Measurements from ENCODE around the gene C1orf74.

C1orf74 gene

GRCh38 chr1:209749670-209750323 is 34.6 kb downstream of the C1orf74 start (continued):
- no peak for TF ChIP-seq TSHZ2 (CRISPR knock-in tag; IDR thresholded peaks at IDR 0.05)

GRCh38 chr1:209749205-209749604 is 35.2 kb downstream of the C1orf74 start:
- no peak for TF ChIP-seq ESRRG (CRISPR knock-in tag; IDR thresholded peaks at IDR 0.05)
- TF ChIP-seq CSRNP3 (CRISPR knock-in tag; IDR thresholded peaks at IDR 0.05), result no peak
- TF ChIP-seq GLIS3 (CRISPR knock-in tag; IDR thresholded peaks at IDR 0.05), result no peak
- ATAC-seq, result no peak

GRCh38 chr1:209748620-209749019 is 35.7 kb downstream of the C1orf74 start:
- TF ChIP-seq ZNF70 (CRISPR knock-in tag; IDR thresholded peaks at IDR 0.05), result no peak
- no peak for ATAC-seq

- ATAC-seq, result no peak
- TF ChIP-seq ZFP3 (CRISPR knock-in tag; IDR thresholded peaks at IDR 0.05) (no peak), TCF4 (CRISPR knock-in tag; IDR thresholded peaks at IDR 0.05; ENCODE audit: borderline replicate concordance) (no peak), CSDC2 (CRISPR knock-in tag; IDR thresholded peaks at IDR 0.05) (no peak), OSR1 (CRISPR knock-in tag; IDR thresholded peaks at IDR 0.05) (no peak), ARNTL (CRISPR knock-in tag; IDR thresholded peaks at IDR 0.05; ENCODE audit: borderline replicate concordance, low read depth) (no peak), ZFP30 (CRISPR knock-in tag; IDR thresholded peaks at IDR 0.05) (no peak), BACH2 (CRISPR knock-in tag; IDR thresholded peaks at IDR 0.05; ENCODE audit: borderline replicate concordance) (no peak), CSRNP3 (CRISPR knock-in tag; IDR thresholded peaks at IDR 0.05) (no peak), TOX (CRISPR knock-in tag; IDR thresholded peaks at IDR 0.05; ENCODE audit: borderline replicate concordance) (no peak), ZNF565 (CRISPR knock-in tag; conservative IDR thresholded peaks at IDR 0.05; ENCODE audit: low read depth) (no peak), ZNF8 (CRISPR knock-in tag; IDR thresholded peaks at IDR 0.05) (no peak), ESRRG (CRISPR knock-in tag; IDR thresholded peaks at IDR 0.05) (no peak)
- TF ChIP-seq, protein P1, sequence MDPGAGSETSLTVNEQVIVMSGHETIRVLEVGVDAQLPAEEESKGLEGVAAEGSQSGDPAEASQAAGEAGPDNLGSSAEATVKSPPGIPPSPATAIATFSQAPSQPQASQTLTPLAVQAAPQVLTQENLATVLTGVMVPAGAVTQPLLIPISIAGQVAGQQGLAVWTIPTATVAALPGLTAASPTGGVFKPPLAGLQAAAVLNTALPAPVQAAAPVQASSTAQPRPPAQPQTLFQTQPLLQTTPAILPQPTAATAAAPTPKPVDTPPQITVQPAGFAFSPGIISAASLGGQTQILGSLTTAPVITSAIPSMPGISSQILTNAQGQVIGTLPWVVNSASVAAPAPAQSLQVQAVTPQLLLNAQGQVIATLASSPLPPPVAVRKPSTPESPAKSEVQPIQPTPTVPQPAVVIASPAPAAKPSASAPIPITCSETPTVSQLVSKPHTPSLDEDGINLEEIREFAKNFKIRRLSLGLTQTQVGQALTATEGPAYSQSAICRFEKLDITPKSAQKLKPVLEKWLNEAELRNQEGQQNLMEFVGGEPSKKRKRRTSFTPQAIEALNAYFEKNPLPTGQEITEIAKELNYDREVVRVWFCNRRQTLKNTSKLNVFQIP (CRISPR knock-in tag; IDR thresholded peaks at IDR 0.05; ENCODE audit: borderline replicate concordance, low read depth), result no peak
These were observed 36.6 kb downstream of the C1orf74 start for GRCh38 chr1:209747580-209748262.

DNA sequence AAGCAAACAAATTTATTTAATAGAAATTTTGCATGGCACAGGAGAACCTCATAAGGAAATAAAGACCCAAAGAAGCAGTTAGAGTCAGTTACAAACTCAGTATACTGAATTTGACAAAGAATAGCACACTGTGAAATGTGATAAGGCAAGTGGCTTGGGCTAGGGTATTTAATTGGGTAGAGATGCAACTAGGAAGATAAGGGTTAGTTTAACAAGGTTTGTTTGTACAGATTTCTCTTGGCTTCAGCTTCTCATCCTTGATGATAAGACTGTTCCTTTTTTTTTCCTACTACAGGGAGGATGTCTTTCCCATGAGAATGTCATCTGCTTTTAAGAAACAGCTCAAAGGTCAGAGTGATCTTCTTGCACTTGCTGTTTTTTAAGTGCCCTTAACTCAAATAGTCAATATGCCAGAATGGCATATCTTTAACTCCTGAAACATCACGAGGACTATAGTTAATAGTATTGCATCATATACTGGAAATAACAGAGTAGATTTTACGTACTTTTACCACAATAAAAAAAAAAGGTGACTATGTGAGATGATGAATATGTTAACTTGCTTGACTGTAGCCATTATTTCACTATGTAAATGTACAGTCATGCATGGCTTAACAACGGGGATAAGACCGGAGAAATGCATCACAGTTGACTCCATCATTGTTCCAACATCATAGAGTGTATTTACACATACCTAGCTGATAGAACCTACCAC is 37.8 kb downstream of the C1orf74 start:
- ATAC-seq, result no peak
- TF ChIP-seq ZFP30 (CRISPR knock-in tag; IDR thresholded peaks at IDR 0.05) (no peak), ISL1 (CRISPR knock-in tag; IDR thresholded peaks at IDR 0.05) (no peak), ESRRG (CRISPR knock-in tag; IDR thresholded peaks at IDR 0.05) (no peak), GLIS3 (CRISPR knock-in tag; IDR thresholded peaks at IDR 0.05) (no peak), CREB5 (CRISPR knock-in tag; IDR thresholded peaks at IDR 0.05; ENCODE audit: low read depth) (no peak), ZC3H10 (CRISPR knock-in tag; IDR thresholded peaks at IDR 0.05) (no peak), ARNTL (CRISPR knock-in tag; IDR thresholded peaks at IDR 0.05; ENCODE audit: borderline replicate concordance, low read depth) (no peak), CSRNP3 (CRISPR knock-in tag; IDR thresholded peaks at IDR 0.05) (no peak), TOX (CRISPR knock-in tag; IDR thresholded peaks at IDR 0.05; ENCODE audit: borderline replicate concordance) (no peak), BACH2 (CRISPR knock-in tag; IDR thresholded peaks at IDR 0.05; ENCODE audit: borderline replicate concordance) (no peak)

Data from SK-N-SH treated with all-trans-retinoic acid at 6 μM for 48 hours (cell line).